HG02571 (cell line): ENCODE data around the gene ACAA1.

Experiments
- ATAC-seq: cut with Tn5 transposase; IDR thresholded peaks from one replicate; pipeline ENCODE4 v1.9.1; 2021; ENCODE audit warnings: mild to moderate bottlenecking, moderate library complexity; ENCODE audit not compliant: unreplicated experiment

ACAA1 gene

GRCh38 chr3:38119821-38120692 lies 16.9 kb downstream of the ACAA1 start:
- ATAC-seq = no peak

GRCh38 chr3:38119248-38119544 lies 17.7 kb downstream of the ACAA1 start:
- no peak for ATAC-seq

DNA sequence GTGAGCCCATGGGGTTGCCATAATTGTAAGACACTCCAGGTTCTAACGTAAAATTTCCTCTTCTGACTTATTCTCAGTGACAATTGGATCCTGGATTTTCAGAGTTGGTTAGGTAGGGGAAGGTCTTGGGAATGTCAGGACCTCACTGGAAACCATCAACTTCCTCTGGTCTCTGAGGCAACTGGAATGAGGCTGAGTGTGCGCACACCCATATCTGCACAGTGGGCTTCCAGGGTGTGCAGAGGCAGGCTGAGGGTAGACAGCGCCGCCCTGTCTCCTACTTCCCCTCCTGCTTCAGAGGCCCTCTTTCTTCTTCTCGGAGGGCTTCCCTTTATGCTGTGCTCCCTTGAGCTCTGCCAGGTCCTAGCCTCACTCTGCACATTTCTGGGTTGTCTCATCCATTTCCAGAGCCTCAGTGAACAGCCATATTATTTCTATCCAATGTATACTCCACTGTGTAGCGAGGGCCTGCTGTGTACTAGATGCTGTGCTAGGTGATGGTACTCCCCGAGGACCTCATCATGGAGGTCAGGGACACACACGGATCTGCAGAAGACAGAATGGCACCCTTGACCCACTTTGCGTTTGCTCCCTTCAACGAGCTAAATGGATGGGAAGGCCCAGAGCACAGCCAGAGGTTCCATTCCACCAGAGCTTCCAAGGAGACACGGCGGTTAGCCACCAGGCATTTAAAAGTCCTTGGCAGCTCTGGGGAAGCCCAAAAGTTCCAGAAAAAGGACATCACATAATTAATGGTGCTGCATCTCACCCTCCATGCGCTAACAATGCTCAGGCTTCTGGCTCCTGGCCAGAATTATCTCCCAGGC lies 18.3 kb downstream of the ACAA1 start:
- no peak for ATAC-seq

GRCh38 chr3:38117748-38118420 lies 19.0 kb downstream of the ACAA1 start:
- ATAC-seq = peak; percentile 61

DNA sequence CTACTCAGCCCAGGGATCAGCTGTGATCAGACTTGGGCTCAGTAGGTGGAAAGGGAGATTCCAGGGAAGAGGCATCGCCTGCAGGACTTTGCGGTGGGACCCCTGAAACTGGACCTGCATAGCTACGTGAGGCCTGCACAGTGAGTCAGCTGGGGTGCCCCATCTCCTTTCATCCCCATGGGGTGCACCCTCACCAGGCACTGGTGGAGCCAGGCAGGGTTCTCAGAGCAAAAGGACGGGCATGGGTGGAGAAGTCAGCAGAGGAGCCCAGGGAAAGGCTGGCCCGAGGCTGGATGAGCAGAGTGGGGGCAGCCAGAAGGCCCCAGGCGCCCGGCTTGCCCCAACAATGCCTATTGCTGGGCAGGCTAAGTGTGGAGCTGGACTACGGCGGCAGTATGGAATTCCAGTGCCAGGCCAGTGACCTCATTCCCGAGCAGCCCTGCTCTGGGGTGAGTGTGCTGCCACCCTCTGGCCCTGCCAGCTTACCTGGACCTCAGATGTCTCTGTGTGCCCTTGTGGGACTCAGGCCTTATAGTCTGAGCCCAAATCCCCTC lies 19.7 kb downstream of the ACAA1 start:
- no peak for ATAC-seq

GRCh38 chr3:38116471-38117162 lies 20.3 kb downstream of the ACAA1 start:
- no peak for ATAC-seq

- ATAC-seq = no peak
Measured at GRCh38 chr3:38115645-38116427, 21.1 kb downstream of the ACAA1 start.

DNA sequence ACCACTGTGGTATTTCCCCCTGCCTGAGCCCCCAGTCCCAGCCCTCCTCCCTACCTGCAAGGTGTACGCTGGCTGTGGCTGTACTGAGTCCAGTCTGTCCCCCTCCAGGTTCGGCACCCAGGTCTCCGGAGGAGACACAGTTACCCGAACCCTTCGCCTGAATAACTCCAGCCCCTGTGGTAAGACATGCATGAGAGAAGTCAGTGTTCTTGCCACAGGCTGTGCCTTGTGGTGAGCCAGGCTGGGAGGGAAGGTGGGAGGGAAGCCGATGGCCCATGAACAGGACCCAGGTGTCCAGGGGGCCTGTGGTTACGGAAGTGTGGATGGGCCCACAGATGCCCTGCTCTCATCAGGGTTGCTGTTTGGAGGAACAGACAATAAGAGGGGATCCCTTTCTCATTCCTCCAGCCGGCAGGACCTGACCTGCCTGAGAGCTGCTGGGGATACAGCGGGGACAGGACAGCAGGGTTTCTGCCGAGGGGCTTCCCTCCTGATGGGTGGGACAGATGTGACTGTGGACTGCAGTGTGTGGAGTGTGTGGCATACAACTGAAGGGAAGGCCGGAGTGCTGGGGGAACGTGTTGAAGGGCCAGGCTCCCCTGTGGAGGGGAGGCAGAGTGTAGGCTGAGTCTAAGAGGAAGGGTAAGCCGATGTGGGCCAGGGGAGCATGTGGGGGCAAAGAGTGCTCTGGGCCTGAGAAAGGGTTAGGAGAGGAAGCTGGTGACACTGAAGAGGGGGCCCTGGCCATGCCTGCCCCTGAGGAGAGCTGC lies 21.9 kb downstream of the ACAA1 start:
- no peak for ATAC-seq

DNA sequence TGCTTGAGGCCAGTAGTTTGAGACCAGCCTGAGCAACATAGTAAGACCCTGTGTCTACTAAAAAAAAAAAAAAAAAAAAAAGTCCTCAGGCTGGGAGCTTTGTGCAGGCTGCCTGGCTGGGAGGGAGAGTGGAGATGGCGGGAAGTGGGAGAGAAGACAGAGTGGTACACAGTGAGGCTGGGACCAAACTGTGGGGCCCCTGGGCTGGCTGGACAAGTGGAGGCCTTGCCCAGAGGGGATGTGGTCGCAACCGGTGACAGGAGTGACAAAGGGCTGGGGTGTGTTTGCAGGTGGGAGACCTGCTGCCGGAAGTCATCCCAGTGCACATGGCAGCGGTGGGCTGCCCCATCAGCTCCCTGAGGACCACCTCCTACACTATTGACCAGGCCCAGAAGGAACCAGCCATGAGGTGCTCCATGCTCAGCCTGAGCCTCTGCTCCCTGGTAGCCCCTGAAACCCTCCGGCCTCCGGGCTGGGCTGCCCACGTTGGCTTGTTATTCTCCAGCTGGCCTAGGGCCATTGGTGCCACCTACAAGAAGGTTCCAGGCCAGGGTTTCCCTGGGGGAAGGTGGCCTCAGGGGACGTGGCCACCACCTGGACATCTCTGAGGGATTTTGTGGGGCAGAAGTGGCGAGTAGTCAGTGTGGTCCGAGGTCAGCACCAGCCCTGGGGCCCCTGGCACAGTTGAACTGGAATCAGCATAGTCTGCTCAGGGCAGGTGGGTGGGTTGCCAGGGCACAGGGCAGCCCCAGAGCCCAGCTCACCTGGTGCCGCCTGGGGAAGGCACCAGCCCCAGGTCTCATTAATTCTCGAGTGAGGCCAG lies 22.7 kb downstream of the ACAA1 start:
- no peak for ATAC-seq

DNA sequence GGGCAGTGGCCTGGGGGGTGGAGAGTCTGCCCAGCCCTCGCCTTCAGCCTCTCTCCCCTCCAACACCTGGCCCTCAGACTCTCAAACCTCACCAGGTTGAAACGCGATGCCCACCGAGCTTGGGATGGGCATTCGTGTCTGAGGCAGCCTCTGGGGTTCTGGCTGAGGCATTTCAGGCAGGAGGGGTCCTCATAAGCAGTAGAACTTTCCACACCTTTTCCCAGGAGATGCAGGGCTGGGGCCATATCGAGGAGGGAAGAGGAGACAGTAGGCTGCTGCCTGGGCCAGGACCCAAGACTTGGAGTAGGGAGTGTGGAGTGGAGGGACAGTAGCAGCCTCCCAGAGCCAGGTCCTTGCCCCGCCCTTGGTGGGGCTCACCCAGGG lies 24.6 kb downstream of the ACAA1 start:
- ATAC-seq = no peak

- no peak for ATAC-seq
Measured at GRCh38 chr3:38111696-38112377, 25.1 kb downstream of the ACAA1 start.

GRCh38 chr3:38111201-38111600 lies 25.7 kb downstream of the ACAA1 start:
- no peak for ATAC-seq

DNA sequence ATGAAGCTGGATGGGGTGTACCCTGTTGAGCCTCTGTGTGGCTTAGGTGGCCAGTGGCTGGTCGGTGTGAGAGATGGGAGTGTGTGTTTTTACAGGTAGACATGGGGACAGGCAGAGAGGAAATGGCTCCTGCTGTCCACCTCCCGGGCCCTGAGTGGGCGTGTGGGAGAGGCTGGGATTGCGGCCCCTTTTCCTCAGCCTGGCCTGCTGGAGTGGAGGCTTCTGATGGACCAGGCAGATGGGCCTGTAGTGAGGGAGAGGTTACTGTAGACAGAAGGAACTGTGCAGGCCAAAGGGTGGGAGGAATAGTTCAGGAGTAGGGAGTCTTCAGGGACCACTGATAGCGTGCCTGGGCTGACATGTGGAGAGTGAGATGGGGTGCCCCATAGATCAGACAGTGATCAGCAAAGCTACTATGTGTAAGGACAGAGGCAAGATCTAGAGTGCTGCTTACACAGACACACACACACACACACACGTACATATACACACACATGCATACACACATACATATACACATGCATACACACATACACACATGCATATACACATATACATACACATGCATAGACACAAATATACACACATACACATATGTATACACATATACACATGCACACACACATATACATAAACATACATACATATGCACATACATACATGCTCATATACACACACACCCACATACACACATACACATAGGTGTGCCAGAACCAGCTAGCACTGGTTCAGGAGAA lies 26.4 kb downstream of the ACAA1 start:
- no peak for ATAC-seq

- ATAC-seq = no peak
Measured at GRCh38 chr3:38109580-38110313, 27.2 kb downstream of the ACAA1 start.

GRCh38 chr3:38108649-38109579 lies 28.0 kb downstream of the ACAA1 start:
- ATAC-seq = no peak
